ENCODE data around the gene ACSS3. TPM values are rescaled to one million over a fixed set of nuclear protein-coding genes. Genes with fewer than 3 reads are reported as not detected.

Gene ACSS3
- total and polyA plus RNA-seq, 2 donors (not counting 3 experiments of a cell fraction or from before 2014, with no cell fraction given): 0.12 to 0.86 TPM

GRCh38 chr12:81245907-81246570 is 168.2 kb downstream of the ACSS3 start:
- H2AFZ ChIP-seq (ENCODE audit: low read depth, low read length): no peak overlapping the region
- no peak overlapping the region for H3K27ac ChIP-seq (ENCODE audit: insufficient read depth, low read depth, low read length)
- FAIRE-seq (no peak), DNase-seq (ENCODE audit: low read depth, low spot score) (no peak)
- no peak overlapping the region for H3K4me2 ChIP-seq (ENCODE audit: insufficient read depth, low read length)
- intact Hi-C loops (cut with micrococcal nuclease) (no loop called here), dilution Hi-C loops (cut with MboI; ENCODE audit: extremely low pct_ligation_motif_present, low sequenced_read_pairs) (no loop called here)
- no peaks in the 10 kb centered on the region for H3K79me2 ChIP-seq (ENCODE audit: control insufficient read depth, insufficient read depth, low read length)
- H3K4me1 ChIP-seq (ENCODE audit: control insufficient read depth, extremely low read depth, insufficient read depth, low read length): no peaks in the 10 kb centered on the region
- no TSS peak for BruUV-seq (replicated peaks)
- no peaks in the 10 kb centered on the region for H3K27me3 ChIP-seq (ENCODE audit: control insufficient read depth in 2 of 2, insufficient read depth in 2 of 2, low read length in 2 of 2)
- CTCF ChIA-PET: interaction anchor here (1.0 kb wide), 2 partner anchors 12 kb away, joined by 5 read pairs; no protein-coding TSS in a partner anchor
- no peak for TF ChIP-seq JUN (IDR thresholded peaks at IDR 0.05; ENCODE audit: borderline replicate concordance, insufficient read depth, insufficient read length, low read depth)
- TF ChIP-seq FOS (IDR thresholded peaks at IDR 0.05; ENCODE audit: borderline replicate concordance, insufficient read depth, low read length): no peak
- no peak for TF ChIP-seq MAX (IDR thresholded peaks at IDR 0.05; ENCODE audit: insufficient read depth, insufficient read length)
- TF ChIP-seq POLR2A (IDR thresholded peaks at IDR 0.05; ENCODE audit: low read depth, low read length): no peak
- TF ChIP-seq EZH2 (IDR thresholded peaks at IDR 0.05; ENCODE audit: borderline replicate concordance, low read depth, low read length, severe bottlenecking): no peak
- TF ChIP-seq GATA2 (IDR thresholded peaks at IDR 0.05; ENCODE audit: insufficient read depth, insufficient read length, low read depth, low read length): no peak
- TF ChIP-seq MYC (IDR thresholded peaks at IDR 0.05; ENCODE audit: low read depth, low read length): no peak
- no peak for TF ChIP-seq POLR2AphosphoS5 (IDR thresholded peaks at IDR 0.05; ENCODE audit: insufficient read depth, low read depth, low read length)
- no peak for TF ChIP-seq CTCF (IDR thresholded peaks at IDR 0.05; ENCODE audit: extremely low read depth in 1 of 2, insufficient read depth in 1 of 2, low read depth in 1 of 2, low read length in 2 of 2)
- no peaks in the 10 kb centered on the region for H3K36me3 ChIP-seq (ENCODE audit: control insufficient read depth in 2 of 2, extremely low read depth in 1 of 2, insufficient read depth in 2 of 2, low read length in 2 of 2)
- H3K9ac ChIP-seq (replicated peaks; ENCODE audit: extremely low read depth, insufficient read depth, low read length): no peak overlapping the region
- POLR2A ChIA-PET: no interaction called here
- H4K20me1 ChIP-seq (replicated peaks; ENCODE audit: control insufficient read depth, extremely low read depth, insufficient read depth, low read length): no peaks in the 10 kb centered on the region
- H3K9me1 ChIP-seq (replicated peaks; ENCODE audit: control insufficient read depth, extremely low read depth, insufficient read depth, low read length): no peaks in the 10 kb centered on the region
- H3K9me3 ChIP-seq (replicated peaks; ENCODE audit: control insufficient read depth, insufficient read depth, low read length): no peaks in the 10 kb centered on the region
- H3K4me3 ChIP-seq (replicated peaks in 1 of 3; ENCODE audit: insufficient read depth in 1 of 3, low read depth in 1 of 3, low read length in 3 of 3): no peak overlapping the region

All from endothelial cell of umbilical vein (primary cell).